Neural crest cell (in vitro differentiated cells): ENCODE data around the gene TASOR2. TPM values are rescaled to one million over a fixed set of nuclear protein-coding genes. Genes with fewer than 3 reads are reported as not detected.
A peak's percentile ranks its signal among the peaks of the same experiment; 100 is the strongest.

ENCODE experiments used
- DNase-seq: peaks from one replicate; pipeline ENCODE4 v3.0.0; 2021; ENCODE audit warnings: low read depth, mixed read lengths, low spot score
- H3K27ac Mint-ChIP-seq: one replicate; pipeline ENCODE4 v1.8.0; 2021; ENCODE audit warnings: mild to moderate bottlenecking, mixed read lengths; ENCODE audit not compliant: unreplicated experiment
- H3K27me3 Mint-ChIP-seq: 2 replicates; pipeline ENCODE4 v1.8.0; 2021; ENCODE audit warnings: low read depth, mild to moderate bottlenecking, mixed read lengths
- H3K36me3 Mint-ChIP-seq: 2 replicates; pipeline ENCODE4 v1.8.0; 2021; ENCODE audit warnings: low read depth, mild to moderate bottlenecking, mixed read lengths
- H3K4me1 Mint-ChIP-seq: 2 replicates; pipeline ENCODE4 v1.8.0; 2021; ENCODE audit warnings: mixed read lengths
- H3K4me3 Mint-ChIP-seq: one replicate; pipeline ENCODE4 v1.8.0; 2021; ENCODE audit warnings: mild to moderate bottlenecking, mixed read lengths
- H3K9me3 Mint-ChIP-seq: 2 replicates; pipeline ENCODE4 v1.8.0; 2021; ENCODE audit warnings: mixed read lengths
- CTCF ChIP-seq: fragments of 200-600 bp; sonication (generic); conservative IDR thresholded peaks from 2 replicates; pipeline ENCODE4 v1.5.0; 2021; ENCODE audit warnings: antibody characterized with exemption, mild to moderate bottlenecking
- total RNA-seq: library from RNA; stranded (reverse); gene quantifications from 2 replicates; pipeline ENCODE4 v1.2.1, GENCODE V29; 2021

Gene TASOR2
- total RNA-seq, 1 donor from 2014 or later, result 49.1 TPM

- Mint-ChIP-seq H3K27ac (no peak overlapping the region), H3K4me1 (peaks cover 5% of the 10 kb centered on the region), H3K27me3 (no peaks in the 10 kb centered on the region), H3K9me3 (no peaks in the 10 kb centered on the region), H3K36me3 (peaks cover 20% of the 10 kb centered on the region), H3K4me3 (no peak overlapping the region)
- no peak for DNase-seq
- TF ChIP-seq CTCF, result no peak
These were observed 38.6 kb upstream of the TASOR2 start for GRCh38 chr10:5645944-5646617.

GRCh38 chr10:5647507-5648240, 37.0 kb upstream of the TASOR2 start:
- DNase-seq, result no peak
- no peaks in the 10 kb centered on the region for H3K9me3 Mint-ChIP-seq
- H3K27ac Mint-ChIP-seq, result no peak overlapping the region
- no peak for TF ChIP-seq CTCF
- no peak overlapping the region for H3K4me3 Mint-ChIP-seq
- H3K36me3 Mint-ChIP-seq, result peaks cover 17% of the 10 kb centered on the region
- H3K4me1 Mint-ChIP-seq, result peaks cover 5% of the 10 kb centered on the region
- no peaks in the 10 kb centered on the region for H3K27me3 Mint-ChIP-seq

GRCh38 chr10:5648494-5649457, 35.9 kb upstream of the TASOR2 start:
- no peak for TF ChIP-seq CTCF
- H3K4me3 Mint-ChIP-seq, result no peak overlapping the region
- H3K36me3 Mint-ChIP-seq, result peaks cover 17% of the 10 kb centered on the region
- no peak overlapping the region for H3K27ac Mint-ChIP-seq
- H3K9me3 Mint-ChIP-seq, result no peaks in the 10 kb centered on the region
- DNase-seq, result no peak
- no peaks in the 10 kb centered on the region for H3K27me3 Mint-ChIP-seq
- peaks cover 5% of the 10 kb centered on the region for H3K4me1 Mint-ChIP-seq

- TF ChIP-seq CTCF, result no peak
- Mint-ChIP-seq H3K36me3 (peaks cover 10% of the 10 kb centered on the region), H3K4me1 (peaks cover 5% of the 10 kb centered on the region), H3K9me3 (no peaks in the 10 kb centered on the region), H3K4me3 (no peak overlapping the region), H3K27ac (peak overlapping the region; percentile 94), H3K27me3 (no peaks in the 10 kb centered on the region)
- DNase-seq, result no peak
These were observed 34.9 kb upstream of the TASOR2 start for GRCh38 chr10:5649746-5650145.

DNA sequence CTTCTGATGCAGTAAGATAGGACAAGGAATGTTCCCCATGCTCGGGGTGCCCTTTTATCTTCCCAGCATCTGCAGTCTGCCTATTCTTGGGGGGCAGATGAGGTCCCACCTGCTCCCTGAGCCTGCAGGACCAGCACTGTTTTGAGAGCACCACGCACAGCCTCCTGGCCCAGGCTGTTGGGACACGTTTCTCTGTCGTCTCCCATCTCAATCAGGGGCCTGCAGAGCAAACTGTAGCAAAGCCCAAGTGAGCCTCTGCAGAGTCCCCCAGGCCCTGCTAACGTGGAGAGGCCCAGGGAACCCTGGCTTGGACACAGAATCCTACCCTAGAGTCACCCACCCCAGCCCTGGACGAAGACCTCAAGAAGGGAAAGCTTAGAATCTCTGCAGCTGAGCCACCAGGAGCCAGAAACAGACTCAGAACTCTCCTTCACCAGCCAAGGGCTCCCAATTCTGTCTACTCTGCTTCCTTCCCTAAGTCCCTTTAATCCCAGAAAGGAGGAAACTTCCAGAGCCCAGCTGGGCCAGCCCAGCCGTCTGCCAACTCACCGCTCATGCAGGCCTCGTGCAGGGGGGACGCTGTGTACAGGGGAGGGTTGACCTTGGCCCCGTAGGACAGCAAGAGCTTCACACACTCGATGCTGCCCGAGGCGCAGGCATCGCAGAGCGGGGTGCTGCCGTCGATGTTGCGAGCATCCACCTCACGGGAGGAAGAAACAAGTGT, 33.8 kb upstream of the TASOR2 start:
- no peak for DNase-seq
- Mint-ChIP-seq H3K4me3 (no peak overlapping the region), H3K27ac (peak overlapping the region; percentile 19), H3K4me1 (peaks cover 5% of the 10 kb centered on the region), H3K27me3 (no peaks in the 10 kb centered on the region), H3K36me3 (peaks cover 9% of the 10 kb centered on the region), H3K9me3 (no peaks in the 10 kb centered on the region)
- no peak for TF ChIP-seq CTCF
